ENCODE results near the gene CACNA1C.

GRCh38 chr12:2578211-2578610 is 525.4 kb downstream of the CACNA1C start:
- TF ChIP-seq POLR2A (IDR thresholded peaks at IDR 0.05) (no peak), CTCF (IDR thresholded peaks at IDR 0.05) (no peak)
